WI38 (cell line): Measurements from ENCODE around the gene SCLY.

Experiments
- H3K4me3 ChIP-seq: 2 replicates; pipeline ENCODE4 v1.5.1; 2011; ENCODE audit warnings: low read depth, mild to moderate bottlenecking, control low read depth, low read length
- CTCF ChIP-seq: IDR thresholded peaks from 2 replicates; pipeline ENCODE4 v1.5.1; 2012; ENCODE audit warnings: low read depth, mild to moderate bottlenecking, control low read depth, low read length

Gene SCLY

DNA sequence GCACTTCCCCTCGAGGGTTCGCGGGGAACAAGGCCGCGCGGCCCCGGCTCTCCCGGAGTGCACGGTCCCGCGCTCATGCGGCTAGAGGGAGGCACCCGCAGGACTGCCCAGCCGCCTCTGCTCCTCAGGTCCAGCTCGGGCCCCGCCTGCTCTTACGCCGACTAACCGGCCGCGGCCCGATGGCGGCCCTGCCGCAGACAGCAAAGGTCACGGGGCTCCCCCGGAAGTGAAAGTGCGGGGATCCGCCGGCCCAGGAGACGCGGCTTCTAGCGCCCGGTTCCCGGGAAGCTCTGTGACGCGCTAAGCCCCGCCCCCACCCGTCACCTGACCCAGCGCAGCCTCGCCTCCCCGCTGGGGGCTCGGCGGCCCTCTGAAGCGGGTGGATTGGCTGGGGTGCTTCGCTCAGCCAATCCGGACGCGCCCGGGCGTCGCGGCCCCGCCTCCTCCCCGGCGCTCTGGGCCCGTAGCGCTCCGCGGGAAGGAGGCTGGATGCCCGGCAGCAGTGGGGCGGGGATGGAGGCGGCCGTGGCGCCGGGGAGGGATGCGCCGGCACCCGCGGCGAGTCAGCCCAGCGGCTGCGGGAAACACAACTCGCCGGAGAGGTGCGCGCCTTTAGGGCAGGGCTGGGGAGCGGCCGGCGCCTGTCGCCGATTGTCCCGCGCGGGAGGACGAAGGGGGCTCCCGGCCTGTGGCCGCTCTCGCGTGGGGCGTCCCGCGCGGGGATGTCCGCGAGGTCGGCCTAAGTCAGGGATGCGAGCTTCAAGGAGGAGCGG, at the start of gene SCLY:
SCLY (plus strand) TSS at position 460 of the 773 bp plus-strand sequence; CDS start at position 514, 54 bp downstream.
- no peak for TF ChIP-seq CTCF
- H3K4me3 ChIP-seq, result peak within 1 kb of the TSS; percentile 93

GRCh38 chr2:238013806-238014205, 47.0 kb upstream of the SCLY start:
- no peak overlapping the region for H3K4me3 ChIP-seq
- TF ChIP-seq CTCF, result no peak

GRCh38 chr2:238015705-238016104, 45.1 kb upstream of the SCLY start:
- no peak for TF ChIP-seq CTCF
- no peak overlapping the region for H3K4me3 ChIP-seq

DNA sequence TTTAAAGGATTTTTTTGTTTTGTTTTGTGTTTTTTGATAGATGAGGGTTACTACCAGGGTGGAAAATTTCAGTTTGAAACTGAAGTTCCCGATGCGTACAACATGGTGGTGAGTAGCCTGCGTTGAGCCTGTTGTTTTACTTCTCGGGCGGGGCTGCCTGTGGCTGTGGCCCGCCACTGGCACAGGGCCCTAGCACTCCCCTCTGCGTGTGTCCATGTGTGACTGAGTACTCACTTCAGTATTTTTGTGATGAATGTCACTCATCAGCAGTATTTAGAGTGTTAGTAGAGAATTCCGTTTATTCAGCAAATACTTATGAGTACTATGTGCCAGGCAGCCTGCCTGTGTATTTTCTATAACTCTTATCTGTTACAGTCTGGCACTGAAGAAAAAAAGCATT, 44.3 kb upstream of the SCLY start:
- H3K4me3 ChIP-seq, result no peak overlapping the region
- no peak for TF ChIP-seq CTCF

DNA sequence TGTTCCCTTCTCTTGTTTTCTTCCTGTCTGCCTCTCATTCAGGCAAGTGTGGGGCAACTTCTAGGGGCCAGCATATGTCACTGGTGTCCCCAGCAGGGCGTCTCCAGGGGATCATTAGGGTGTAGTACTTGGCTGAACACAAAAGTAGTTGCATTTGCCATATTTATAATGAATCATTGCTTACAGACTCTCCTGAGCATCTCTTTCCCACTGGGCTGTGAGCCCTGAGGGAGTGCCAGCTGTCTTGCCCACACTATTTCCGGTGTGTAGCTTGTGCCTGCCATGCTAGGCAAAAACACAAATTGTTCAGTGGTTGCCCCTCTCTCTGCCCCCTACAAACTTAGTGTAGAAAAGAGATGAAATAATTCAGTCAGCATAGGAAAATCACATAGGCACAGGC, 40.8 kb upstream of the SCLY start:
- TF ChIP-seq CTCF, result no peak
- no peak overlapping the region for H3K4me3 ChIP-seq

DNA sequence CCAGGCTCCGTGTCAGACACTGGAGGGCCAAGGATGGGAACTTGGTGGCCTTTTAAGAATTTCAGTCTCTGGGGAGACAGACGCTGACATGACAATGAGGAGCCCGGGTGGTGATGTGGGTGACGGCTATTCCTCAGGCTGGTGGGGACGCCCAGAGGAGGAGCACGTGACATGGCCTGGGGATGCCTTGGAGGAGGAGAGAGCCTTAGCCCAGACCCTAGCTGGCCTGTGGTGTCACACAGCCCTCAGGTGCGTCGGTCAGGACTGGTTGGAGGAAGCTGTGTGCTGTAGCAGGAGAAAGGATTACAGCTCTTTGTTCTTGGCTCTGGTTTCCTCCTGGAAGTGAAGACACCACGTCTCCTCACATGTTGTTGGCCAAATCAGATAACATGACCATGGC, 40.0 kb upstream of the SCLY start:
- no peak for TF ChIP-seq CTCF
- H3K4me3 ChIP-seq, result no peak overlapping the region

- H3K4me3 ChIP-seq, result no peak overlapping the region
These were observed 39.5 kb upstream of the SCLY start for GRCh38 chr2:238021327-238021726.

More at GRCh38 chr2:238021327-238021726, 39.5 kb upstream of the SCLY start:
- no peak for TF ChIP-seq CTCF
